Measurements from ENCODE around the gene MKNK2. TPM values are rescaled to one million over a fixed set of nuclear protein-coding genes. Genes with fewer than 3 reads are reported as not detected.
"Not testable (repeated sequence)": the region's sequence is repeated elsewhere in the genome, so short reads cannot be mapped to it uniquely, and the experiment has no call there.

MKNK2 gene
- total RNA-seq, 4 donors from 2014 or later, result 189 to 279 (median 236) TPM

DNA sequence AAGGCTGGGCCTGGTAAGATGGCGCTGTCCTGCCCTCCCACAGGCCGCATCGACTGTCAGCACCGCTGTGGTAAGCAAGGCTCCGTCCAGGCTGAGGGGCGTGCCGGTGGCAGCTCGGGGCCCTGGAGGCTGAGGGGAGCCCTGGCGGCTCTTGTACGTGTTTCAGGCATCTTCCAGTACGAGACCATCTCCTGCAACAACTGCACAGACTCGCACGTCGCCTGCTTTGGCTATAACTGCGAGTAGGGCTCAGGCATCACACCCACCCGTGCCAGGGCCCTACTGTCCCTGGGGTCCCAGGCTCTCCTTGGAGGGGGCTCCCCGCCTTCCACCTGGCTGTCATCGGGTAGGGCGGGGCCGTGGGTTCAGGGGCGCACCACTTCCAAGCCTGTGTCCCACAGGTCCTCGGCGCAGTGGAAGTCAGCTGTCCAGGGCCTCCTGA, 46.9 kb upstream of the MKNK2 start:
- no peak overlapping the region for H3K4me3 ChIP-seq
- no peaks in the 10 kb centered on the region for H3K27me3 ChIP-seq
- WGBS, 2 donors (ENCODE audit: low coverage in 1 of 2), result 89% methylated on average over 18 of the region's 23 CpGs; no CpG with 5 or more reads in 1 of the 2 donors
- peaks cover 6 to 37% (median 35%) of the 10 kb centered on the region in 4 donors for H3K4me1 ChIP-seq
- no peak for DNase-seq
- intact Hi-C loops (cut with DNase I; ENCODE audit: low total_unique reads) (no loop called here), in situ Hi-C loops (cut with MboI; ENCODE audit: low pct_ligation_motif_present in 1 of 4, low pct_unique_long_range_greater_than_20kb in 1 of 4, low sequenced_read_pairs in 3 of 4) (no loop called here)
- H3K27ac ChIP-seq, result peak overlapping the region in 1 of 4 donors; percentile 83
- TF ChIP-seq EP300 (IDR thresholded peaks at IDR 0.05; ENCODE audit: low read depth), result no peak
- TF ChIP-seq POLR2A (IDR thresholded peaks at IDR 0.05), result no peak
- TF ChIP-seq, protein P1, sequence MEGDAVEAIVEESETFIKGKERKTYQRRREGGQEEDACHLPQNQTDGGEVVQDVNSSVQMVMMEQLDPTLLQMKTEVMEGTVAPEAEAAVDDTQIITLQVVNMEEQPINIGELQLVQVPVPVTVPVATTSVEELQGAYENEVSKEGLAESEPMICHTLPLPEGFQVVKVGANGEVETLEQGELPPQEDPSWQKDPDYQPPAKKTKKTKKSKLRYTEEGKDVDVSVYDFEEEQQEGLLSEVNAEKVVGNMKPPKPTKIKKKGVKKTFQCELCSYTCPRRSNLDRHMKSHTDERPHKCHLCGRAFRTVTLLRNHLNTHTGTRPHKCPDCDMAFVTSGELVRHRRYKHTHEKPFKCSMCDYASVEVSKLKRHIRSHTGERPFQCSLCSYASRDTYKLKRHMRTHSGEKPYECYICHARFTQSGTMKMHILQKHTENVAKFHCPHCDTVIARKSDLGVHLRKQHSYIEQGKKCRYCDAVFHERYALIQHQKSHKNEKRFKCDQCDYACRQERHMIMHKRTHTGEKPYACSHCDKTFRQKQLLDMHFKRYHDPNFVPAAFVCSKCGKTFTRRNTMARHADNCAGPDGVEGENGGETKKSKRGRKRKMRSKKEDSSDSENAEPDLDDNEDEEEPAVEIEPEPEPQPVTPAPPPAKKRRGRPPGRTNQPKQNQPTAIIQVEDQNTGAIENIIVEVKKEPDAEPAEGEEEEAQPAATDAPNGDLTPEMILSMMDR (IDR thresholded peaks at IDR 0.05), result no peak
- TF ChIP-seq POLR2AphosphoS5 (IDR thresholded peaks at IDR 0.05), result no peak
- peaks cover 0 to 17% (median 7%) of the 10 kb centered on the region in 4 donors for H3K36me3 ChIP-seq
- no peaks in the 10 kb centered on the region for H3K9me3 ChIP-seq

- H3K4me3 ChIP-seq, result peak overlapping the region; percentile 23 to 47 (median 40)
- H3K4me1 ChIP-seq, result peaks cover 6 to 41% (median 38%) of the 10 kb centered on the region in 4 donors
- peaks cover 0 to 17% (median 6%) of the 10 kb centered on the region in 4 donors for H3K36me3 ChIP-seq
- H3K27ac ChIP-seq, result peak overlapping the region; percentile 68 to 85 (median 84)
- H3K9me3 ChIP-seq, result no peaks in the 10 kb centered on the region
- peak; percentile 36 for DNase-seq
- intact Hi-C loops (cut with DNase I; ENCODE audit: low total_unique reads) (no loop called here), in situ Hi-C loops (cut with MboI; ENCODE audit: low pct_ligation_motif_present in 1 of 4, low pct_unique_long_range_greater_than_20kb in 1 of 4, low sequenced_read_pairs in 3 of 4) (no loop called here)
- no peaks in the 10 kb centered on the region for H3K27me3 ChIP-seq
- 14% methylated on average over 30 of the region's 30 CpGs; no CpG with 5 or more reads in 1 of the 2 donors for WGBS, 2 donors (ENCODE audit: low coverage in 1 of 2)
- TF ChIP-seq POLR2AphosphoS5 (IDR thresholded peaks at IDR 0.05), result no peak
- TF ChIP-seq POLR2A (IDR thresholded peaks at IDR 0.05), result peak; percentile 7
- no peak for TF ChIP-seq EP300 (IDR thresholded peaks at IDR 0.05; ENCODE audit: low read depth)
These were observed 46.3 kb upstream of the MKNK2 start for GRCh38 chr19:2097203-2097885.

GRCh38 chr19:2096480-2097202, 45.6 kb upstream of the MKNK2 start, which contains the start of gene IZUMO4:
IZUMO4 (plus strand) TSS chr19:2096915; CDS start chr19:2096946, 31 bp downstream.
- no peaks in the 10 kb centered on the region for H3K27me3 ChIP-seq
- peaks cover 6 to 48% (median 41%) of the 10 kb centered on the region in 4 donors for H3K4me1 ChIP-seq
- in situ Hi-C loops (cut with MboI; ENCODE audit: low pct_ligation_motif_present in 1 of 4, low pct_unique_long_range_greater_than_20kb in 1 of 4, low sequenced_read_pairs in 3 of 4) (no loop called here), intact Hi-C loops (cut with DNase I; ENCODE audit: low total_unique reads) (no loop called here)
- DNase-seq, result peak; percentile 100
- H3K36me3 ChIP-seq, result peaks cover 0 to 12% (median 3%) of the 10 kb centered on the region in 4 donors
- H3K9me3 ChIP-seq, result no peaks in the 10 kb centered on the region
- TF ChIP-seq POLR2AphosphoS5 (IDR thresholded peaks at IDR 0.05) (peak; percentile 35 to 63 (median 62)), EP300 (IDR thresholded peaks at IDR 0.05; ENCODE audit: low read depth) (no peak), POLR2A (IDR thresholded peaks at IDR 0.05) (peak; percentile 16)
- TF ChIP-seq, protein P1 (IDR thresholded peaks at IDR 0.05), result peak in 4 of 5 experiments; percentile 34 to 57 (median 43)
- peak within 1 kb of the TSS; percentile 66 to 73 (median 70) for H3K4me3 ChIP-seq
- WGBS, 2 donors (ENCODE audit: low coverage in 1 of 2), result 0% methylated on average over 30 of the region's 70 CpGs; no CpG with 5 or more reads in 1 of the 2 donors
- H3K27ac ChIP-seq, result peak within 1 kb of the TSS; percentile 94 to 99 (median 98)

- H3K9me3 ChIP-seq, result no peaks in the 10 kb centered on the region
- peak; percentile 88 for TF ChIP-seq POLR2A (IDR thresholded peaks at IDR 0.05)
- peak; percentile 53 for TF ChIP-seq EP300 (IDR thresholded peaks at IDR 0.05; ENCODE audit: low read depth)
- TF ChIP-seq, protein P1 (IDR thresholded peaks at IDR 0.05), result peak; percentile 36 to 90 (median 52)
- TF ChIP-seq POLR2AphosphoS5 (IDR thresholded peaks at IDR 0.05), result peak; percentile 70 to 96 (median 94)
- H3K27me3 ChIP-seq, result no peaks in the 10 kb centered on the region
- DNase-seq, result peak; percentile 93
- peaks cover 6 to 54% (median 47%) of the 10 kb centered on the region in 4 donors for H3K4me1 ChIP-seq
- H3K4me3 ChIP-seq, result peak within 1 kb of the TSS; percentile 66 to 73 (median 70)
- H3K36me3 ChIP-seq, result peaks cover 0 to 10% (median 0%) of the 10 kb centered on the region in 4 donors
- in situ Hi-C loops (cut with MboI; ENCODE audit: low pct_ligation_motif_present in 1 of 4, low pct_unique_long_range_greater_than_20kb in 1 of 4, low sequenced_read_pairs in 3 of 4), result no loop called here
- peak within 1 kb of the TSS; percentile 94 to 99 (median 98) for H3K27ac ChIP-seq
- 1% methylated on average over 55 of the region's 56 CpGs; no CpG with 5 or more reads in 1 of the 2 donors for WGBS, 2 donors (ENCODE audit: low coverage in 1 of 2)
- intact Hi-C loops (cut with DNase I; ENCODE audit: low total_unique reads), result no loop called here
These were observed 45.0 kb upstream of the MKNK2 start, which contains the start of gene MOB3A for GRCh38 chr19:2096034-2096479. MOB3A (minus strand) TSS chr19:2096326; CDS start chr19:2078560, 17,766 bp downstream.

GRCh38 chr19:2091926-2092525, 41.0 kb upstream of the MKNK2 start:
- H3K27me3 ChIP-seq; H3K36me3 ChIP-seq; H3K4me3 ChIP-seq; intact Hi-C loops (cut with DNase I; ENCODE audit: low total_unique reads); DNase-seq; H3K9me3 ChIP-seq; in situ Hi-C loops (cut with MboI; ENCODE audit: low pct_ligation_motif_present in 1 of 4, low pct_unique_long_range_greater_than_20kb in 1 of 4, low sequenced_read_pairs in 3 of 4): not testable (repeated sequence)
- Histone ChIP-seq H3K4me1 (peaks cover 6 to 81% (median 57%) of the 10 kb centered on the region in 4 donors), H3K27ac (peak overlapping the region; percentile 94 to 99 (median 98))
- WGBS, 2 donors (ENCODE audit: low coverage in 1 of 2), result 88 to 94% methylated on average over 13 of the region's 13 CpGs

All from transverse colon (tissue), 4 donors.